Skeletal muscle tissue (tissue), 4 donors: ENCODE results near the gene GFER. TPM values are rescaled to one million over a fixed set of nuclear protein-coding genes. Genes with fewer than 3 reads are reported as not detected.

Experiments used
- H3K27ac ChIP-seq: one replicate; pipeline ENCODE4 v1.7.0; 2013; ENCODE audit warnings: mild to moderate bottlenecking, low read depth, low read length, inconsistent platforms
- H3K27me3 ChIP-seq, 3 donors: one replicate each; pipeline ENCODE4 v1.7.0; 2013; ENCODE audit warnings: low read length in 3 of 3; ENCODE audit not compliant: control insufficient read depth in 3 of 3, insufficient read depth in 3 of 3
- H3K36me3 ChIP-seq, 3 donors: one replicate each; pipeline ENCODE4 v1.7.0; 2013; ENCODE audit warnings: low read length in 3 of 3; ENCODE audit not compliant: control insufficient read depth in 3 of 3, insufficient read depth in 3 of 3
- H3K4me1 ChIP-seq, 3 donors: one replicate each; pipeline ENCODE4 v1.7.0; 2013; ENCODE audit warnings: low read length in 3 of 3, mild to moderate bottlenecking in 3 of 3; ENCODE audit not compliant: control insufficient read depth in 3 of 3, insufficient read depth in 3 of 3
- H3K4me3 ChIP-seq, 3 donors: one replicate each; pipeline ENCODE4 v1.7.0; 2013; ENCODE audit warnings: low read length in 3 of 3
- H3K9ac ChIP-seq, 3 donors: one replicate each; pipeline ENCODE4 v1.7.0; 2013; ENCODE audit warnings: low read length in 3 of 3, mild to moderate bottlenecking in 3 of 3, moderate library complexity in 2 of 3, low read depth in 1 of 3
- H3K9me3 ChIP-seq, 3 donors: one replicate each; pipeline ENCODE4 v1.7.0; 2013; ENCODE audit warnings: low read length in 3 of 3; ENCODE audit not compliant: control insufficient read depth in 3 of 3
- total RNA-seq: library from RNA; depleted of rRNA; stranded (reverse); fragments of >200 nt; gene quantifications from one replicate; pipeline ENCODE4 v1.2.3, GENCODE V29; 2014
- donor health status: Osteomylitis.

The GFER gene
- total RNA-seq, 1 donor from 2014 or later = 4.7 TPM

DNA sequence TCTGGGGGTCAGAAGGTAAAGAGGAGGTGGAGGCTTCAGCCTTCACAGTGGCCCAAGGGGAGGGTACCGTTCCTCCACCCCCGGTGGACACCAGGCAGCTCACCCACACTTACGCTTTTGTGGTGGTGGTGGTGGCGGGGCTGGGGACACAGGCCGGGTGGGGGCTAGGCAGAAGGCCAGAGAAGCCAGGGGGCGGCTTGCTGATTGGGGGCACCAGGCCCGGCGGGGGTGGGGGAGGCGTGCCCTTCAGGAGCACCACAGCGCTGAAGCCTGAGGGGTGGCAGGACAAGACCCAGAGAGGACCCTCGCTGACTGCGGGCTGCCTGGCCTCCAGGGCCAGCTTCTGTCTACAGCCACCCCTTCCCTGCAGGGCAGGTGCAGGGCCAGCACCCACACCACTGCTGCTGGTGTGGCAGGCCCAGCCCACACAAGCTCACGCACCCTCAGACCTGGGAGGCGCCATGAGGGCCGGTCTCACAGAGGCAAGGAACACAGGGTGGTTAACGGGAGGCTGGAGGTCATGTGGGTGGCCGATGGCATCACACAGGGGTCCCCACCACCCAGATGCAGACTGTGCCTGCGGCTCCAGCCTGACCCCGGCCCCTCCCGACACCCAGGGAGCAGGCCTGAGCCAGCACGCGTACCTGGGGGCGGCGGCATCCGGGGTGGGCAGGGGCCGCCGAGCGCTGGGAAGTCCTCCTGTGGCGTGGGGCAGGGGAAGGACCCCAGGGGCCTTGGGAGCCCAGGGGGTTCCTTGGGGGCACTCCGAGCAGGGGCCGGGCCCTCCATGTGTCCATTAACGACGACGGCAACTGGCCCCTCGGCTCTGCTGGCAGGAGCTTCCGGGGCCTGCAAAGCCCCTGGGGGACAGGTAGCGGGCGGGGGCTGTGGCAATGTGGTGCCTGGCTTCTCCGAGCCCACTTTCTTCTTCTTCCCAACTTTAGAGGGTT is 15.1 kb downstream of the GFER start:
- Histone ChIP-seq H3K9ac (no peak overlapping the region), H3K36me3 (peaks cover 35 to 49% (median 42%) of the 10 kb centered on the region in 3 donors), H3K9me3 (no peaks in the 10 kb centered on the region), H3K4me1 (peaks cover 9 to 17% (median 14%) of the 10 kb centered on the region in 3 donors), H3K27me3 (no peaks in the 10 kb centered on the region), H3K27ac (no peak overlapping the region), H3K4me3 (no peak overlapping the region)

GRCh38 chr16:1999866-2000514 is 16.0 kb downstream of the GFER start:
- H3K4me3 ChIP-seq = no peak overlapping the region
- peaks cover 18 to 25% (median 23%) of the 10 kb centered on the region in 3 donors for H3K4me1 ChIP-seq
- no peak overlapping the region for H3K9ac ChIP-seq
- H3K27ac ChIP-seq = no peak overlapping the region
- H3K27me3 ChIP-seq = no peaks in the 10 kb centered on the region
- peaks cover 35 to 49% (median 42%) of the 10 kb centered on the region in 3 donors for H3K36me3 ChIP-seq
- no peaks in the 10 kb centered on the region for H3K9me3 ChIP-seq

- Histone ChIP-seq H3K36me3 (peaks cover 35 to 50% (median 42%) of the 10 kb centered on the region in 3 donors), H3K9me3 (no peaks in the 10 kb centered on the region), H3K27me3 (no peaks in the 10 kb centered on the region), H3K27ac (no peak overlapping the region), H3K4me3 (no peak overlapping the region), H3K9ac (no peak overlapping the region), H3K4me1 (peaks cover 28 to 36% (median 33%) of the 10 kb centered on the region in 3 donors)
These were observed 17.0 kb downstream of the GFER start for GRCh38 chr16:2001035-2001434.

- peaks cover 35 to 50% (median 40%) of the 10 kb centered on the region in 3 donors for H3K36me3 ChIP-seq
- no peak overlapping the region for H3K9ac ChIP-seq
These were observed 17.7 kb downstream of the GFER start for GRCh38 chr16:2001456-2002355.

DNA sequence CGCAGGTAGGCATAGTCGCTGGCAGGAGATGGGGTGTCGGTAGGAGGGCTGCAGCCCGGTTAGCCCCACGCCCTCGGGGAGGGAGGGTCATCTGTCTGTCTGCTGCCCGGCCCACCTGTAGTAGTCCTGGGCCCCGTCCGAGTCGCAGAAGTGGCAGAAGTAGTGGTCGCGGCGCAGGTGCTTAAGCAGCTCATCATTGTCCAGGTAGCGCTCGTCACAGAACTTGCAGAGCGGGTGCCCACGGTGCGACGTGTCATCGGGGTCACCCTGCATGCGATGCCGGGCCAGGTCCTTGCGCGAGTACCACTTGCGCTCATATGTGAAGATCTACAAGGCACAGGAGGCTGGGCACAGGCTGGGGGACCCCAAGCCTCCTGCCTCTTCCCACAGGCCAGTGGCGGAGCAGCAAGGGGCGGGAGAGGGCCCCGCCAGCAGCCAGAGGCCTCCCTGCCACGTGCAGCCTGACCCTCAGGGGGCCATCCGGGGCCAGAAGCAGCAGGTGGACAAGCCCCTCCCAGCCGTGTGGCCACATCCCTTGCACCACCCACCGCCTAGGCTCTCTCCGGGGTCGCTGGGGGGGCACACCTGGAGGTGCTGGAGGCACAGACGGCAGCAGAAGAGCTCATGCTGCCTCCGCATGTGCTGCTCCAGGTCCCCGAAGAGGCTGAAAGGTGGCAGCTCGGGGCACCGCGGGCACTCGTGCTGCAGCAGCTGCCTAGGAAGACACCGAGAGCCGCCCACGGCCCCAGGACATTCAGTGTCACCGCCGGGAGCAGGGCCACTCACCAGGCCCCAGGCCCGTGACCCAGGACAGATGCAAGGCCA is 18.6 kb downstream of the GFER start:
- no peaks in the 10 kb centered on the region for H3K27me3 ChIP-seq
- H3K36me3 ChIP-seq = peaks cover 33 to 45% (median 34%) of the 10 kb centered on the region in 3 donors
- no peak overlapping the region for H3K4me3 ChIP-seq
- H3K9me3 ChIP-seq = no peaks in the 10 kb centered on the region
- H3K4me1 ChIP-seq = peaks cover 43 to 50% (median 48%) of the 10 kb centered on the region in 3 donors
- no peak overlapping the region for H3K27ac ChIP-seq
- H3K9ac ChIP-seq = no peak overlapping the region

More at GRCh38 chr16:2001456-2002355, 17.7 kb downstream of the GFER start:
- Histone ChIP-seq H3K4me1 (peaks cover 35 to 42% (median 39%) of the 10 kb centered on the region in 3 donors), H3K27me3 (no peaks in the 10 kb centered on the region), H3K27ac (no peak overlapping the region), H3K4me3 (no peak overlapping the region), H3K9me3 (no peaks in the 10 kb centered on the region)

- peak overlapping the region in 1 of 3 donors; percentile 13 for H3K4me3 ChIP-seq
- peaks cover 50 to 52% (median 52%) of the 10 kb centered on the region in 3 donors for H3K4me1 ChIP-seq
- H3K27ac ChIP-seq = peak overlapping the region; percentile 79
- peak overlapping the region in 2 of 3 donors; percentile 32 to 45 for H3K9ac ChIP-seq
- no peaks in the 10 kb centered on the region for H3K9me3 ChIP-seq
- H3K36me3 ChIP-seq = peaks cover 29 to 38% (median 29%) of the 10 kb centered on the region in 3 donors
- H3K27me3 ChIP-seq = no peaks in the 10 kb centered on the region
These were observed 19.3 kb downstream of the GFER start for GRCh38 chr16:2003231-2003826.

GRCh38 chr16:2003827-2004641 is 20.0 kb downstream of the GFER start:
- H3K9me3 ChIP-seq = no peaks in the 10 kb centered on the region
- peaks cover 27 to 37% (median 28%) of the 10 kb centered on the region in 3 donors for H3K36me3 ChIP-seq
- H3K27me3 ChIP-seq = no peaks in the 10 kb centered on the region
- H3K27ac ChIP-seq = peak overlapping the region; percentile 79
- peak overlapping the region; percentile 23 to 67 (median 42) for H3K4me3 ChIP-seq
- peak overlapping the region; percentile 10 to 71 (median 64) for H3K9ac ChIP-seq
- H3K4me1 ChIP-seq = peaks cover 57 to 59% (median 59%) of the 10 kb centered on the region in 3 donors

DNA sequence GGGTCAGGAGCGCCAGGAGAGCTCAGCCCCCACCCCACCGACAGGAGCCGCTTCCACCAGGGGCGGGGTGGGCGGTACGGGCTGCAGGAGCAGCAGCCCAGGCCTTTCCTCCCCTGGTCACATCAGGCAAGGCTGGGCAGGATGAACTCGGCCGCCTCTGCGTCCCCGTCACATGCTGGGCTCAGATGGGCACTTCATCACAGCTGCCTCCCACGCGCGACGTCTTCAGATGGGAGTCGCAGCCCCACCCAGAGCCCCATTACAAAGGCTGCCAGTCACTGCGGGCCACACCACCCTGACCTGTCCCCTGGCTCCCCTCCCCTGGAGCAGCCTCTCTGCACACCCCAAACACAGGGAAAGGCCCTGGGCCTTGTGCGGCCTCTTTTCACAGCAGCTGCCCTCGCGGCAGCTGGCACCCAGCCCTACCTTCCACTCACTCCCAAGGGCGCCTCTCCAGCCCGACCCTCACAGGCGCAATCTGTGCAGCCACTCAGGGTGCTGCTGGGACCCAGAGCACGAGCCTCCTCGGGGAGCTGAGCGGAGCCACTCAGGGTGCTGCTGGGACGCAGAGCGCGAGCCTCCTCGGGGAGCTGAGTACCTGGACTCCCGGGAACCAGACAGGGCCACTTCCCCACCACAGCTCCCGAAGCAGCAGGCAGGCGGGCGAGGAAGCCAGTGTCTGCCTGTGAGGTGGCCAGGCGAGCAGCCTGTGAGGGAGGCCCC is 21.0 kb downstream of the GFER start:
- no peak overlapping the region for H3K27ac ChIP-seq
- no peaks in the 10 kb centered on the region for H3K9me3 ChIP-seq
- H3K4me1 ChIP-seq = peaks cover 59 to 62% (median 59%) of the 10 kb centered on the region in 3 donors
- H3K9ac ChIP-seq = peak overlapping the region; percentile 13 to 71 (median 64)
- no peak overlapping the region for H3K4me3 ChIP-seq
- H3K27me3 ChIP-seq = no peaks in the 10 kb centered on the region
- H3K36me3 ChIP-seq = peaks cover 23 to 29% (median 24%) of the 10 kb centered on the region in 3 donors
